GM12864 (cell line): ENCODE data around the gene CDH13.

Source experiments
- DNase-seq: peaks from one replicate; pipeline ENCODE4 v3.0.0-alpha.2; 2011; ENCODE audit warnings: low read depth
- H3K4me3 ChIP-seq: 2 replicates; pipeline ENCODE4 v1.5.1; 2011; ENCODE audit warnings: mild to moderate bottlenecking, low read depth, low read length, control low read depth
- TF ChIP-seq, protein P1 (sequence below): IDR thresholded peaks from 2 replicates; pipeline ENCODE4 v1.5.1; 2011; ENCODE audit warnings: low read depth, mild to moderate bottlenecking, moderate library complexity, low read length, control low read depth, inconsistent platforms; ENCODE audit errors: missing control alignments

Gene CDH13

DNA sequence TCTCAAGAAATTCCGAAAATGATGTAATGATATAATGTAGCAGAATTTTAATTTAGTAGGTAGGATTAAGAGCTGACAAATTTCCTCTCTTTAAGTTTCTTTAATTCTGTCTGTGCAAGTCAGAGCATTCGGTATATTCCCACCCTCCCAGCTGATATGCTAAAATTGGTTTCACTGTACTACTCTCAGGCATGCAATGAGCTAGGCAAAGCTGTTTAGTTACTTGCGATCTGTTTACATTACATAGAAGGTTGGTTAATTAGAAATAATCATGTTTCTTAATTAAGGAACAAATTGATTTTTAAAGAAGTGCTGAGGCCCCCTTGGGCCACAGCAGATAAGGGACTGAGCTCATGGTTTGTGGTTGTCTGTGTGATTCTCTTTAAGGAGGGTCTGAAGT is 748.2 kb downstream of the CDH13 start:
- DNase-seq, result no peak
- TF ChIP-seq, protein P1, sequence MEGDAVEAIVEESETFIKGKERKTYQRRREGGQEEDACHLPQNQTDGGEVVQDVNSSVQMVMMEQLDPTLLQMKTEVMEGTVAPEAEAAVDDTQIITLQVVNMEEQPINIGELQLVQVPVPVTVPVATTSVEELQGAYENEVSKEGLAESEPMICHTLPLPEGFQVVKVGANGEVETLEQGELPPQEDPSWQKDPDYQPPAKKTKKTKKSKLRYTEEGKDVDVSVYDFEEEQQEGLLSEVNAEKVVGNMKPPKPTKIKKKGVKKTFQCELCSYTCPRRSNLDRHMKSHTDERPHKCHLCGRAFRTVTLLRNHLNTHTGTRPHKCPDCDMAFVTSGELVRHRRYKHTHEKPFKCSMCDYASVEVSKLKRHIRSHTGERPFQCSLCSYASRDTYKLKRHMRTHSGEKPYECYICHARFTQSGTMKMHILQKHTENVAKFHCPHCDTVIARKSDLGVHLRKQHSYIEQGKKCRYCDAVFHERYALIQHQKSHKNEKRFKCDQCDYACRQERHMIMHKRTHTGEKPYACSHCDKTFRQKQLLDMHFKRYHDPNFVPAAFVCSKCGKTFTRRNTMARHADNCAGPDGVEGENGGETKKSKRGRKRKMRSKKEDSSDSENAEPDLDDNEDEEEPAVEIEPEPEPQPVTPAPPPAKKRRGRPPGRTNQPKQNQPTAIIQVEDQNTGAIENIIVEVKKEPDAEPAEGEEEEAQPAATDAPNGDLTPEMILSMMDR, result no peak
- no peak overlapping the region for H3K4me3 ChIP-seq

DNA sequence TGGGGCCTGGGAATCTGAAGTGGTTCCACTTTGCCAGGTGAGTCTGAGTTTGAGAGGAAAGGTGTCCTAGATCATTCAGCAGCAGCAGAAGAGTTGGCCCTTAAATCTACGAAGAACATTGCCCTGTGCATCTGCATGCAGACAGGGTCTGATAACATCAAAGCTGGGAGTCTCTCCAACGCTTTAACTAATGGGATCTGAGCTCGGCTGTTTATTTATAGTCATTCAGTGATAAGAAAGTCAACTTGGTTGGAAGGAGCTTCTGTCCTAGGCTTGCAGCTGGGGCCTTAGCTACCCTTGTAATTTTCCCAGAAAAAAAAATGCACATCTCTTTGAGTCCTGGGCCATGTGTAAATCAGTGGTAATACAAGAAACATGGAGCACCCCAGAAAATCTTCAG is 763.0 kb downstream of the CDH13 start:
- DNase-seq, result no peak
- TF ChIP-seq, protein P1, result no peak
- no peak overlapping the region for H3K4me3 ChIP-seq

DNA sequence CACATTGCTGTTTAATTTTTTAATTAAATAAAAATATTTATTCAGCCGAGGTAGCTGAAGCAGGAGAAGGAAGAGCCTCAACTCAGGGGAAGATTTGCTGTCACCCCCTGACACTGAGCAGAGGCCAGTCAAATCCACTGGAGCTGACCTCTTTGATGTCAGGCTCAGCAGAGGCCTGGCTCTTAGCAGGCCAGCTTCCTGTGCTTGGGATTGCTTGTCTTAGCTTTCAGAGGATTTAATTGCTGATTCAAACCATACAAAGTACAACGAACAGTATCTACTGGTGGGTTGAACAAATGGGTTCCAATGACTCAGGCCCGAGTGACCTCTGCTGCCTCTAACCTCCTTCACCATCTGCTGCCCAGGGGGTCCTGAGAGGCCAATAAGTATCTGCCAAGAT is 764.0 kb downstream of the CDH13 start:
- H3K4me3 ChIP-seq, result no peak overlapping the region
- no peak for DNase-seq
- TF ChIP-seq, protein P1, result no peak

DNA sequence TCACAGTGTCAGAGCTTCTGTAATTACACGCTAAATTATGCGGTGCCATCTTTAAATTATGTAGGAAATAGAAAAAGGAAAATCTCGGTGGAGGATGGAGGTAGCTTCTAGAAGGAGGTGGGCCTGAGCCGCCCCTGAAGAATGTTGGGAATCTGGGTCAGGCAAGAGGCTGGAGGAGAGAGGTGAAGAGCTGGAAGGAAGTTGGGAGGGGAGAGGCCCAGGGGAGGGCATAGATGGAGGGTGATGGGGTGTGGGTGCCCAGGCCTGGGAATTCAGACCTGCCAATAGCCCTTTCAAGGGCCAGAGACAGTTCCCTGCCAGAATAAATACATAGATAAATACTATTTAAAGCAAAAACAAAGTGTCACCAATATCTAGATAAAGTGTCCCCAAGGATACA is 766.0 kb downstream of the CDH13 start:
- DNase-seq, result no peak
- TF ChIP-seq, protein P1, result no peak
- no peak overlapping the region for H3K4me3 ChIP-seq

DNA sequence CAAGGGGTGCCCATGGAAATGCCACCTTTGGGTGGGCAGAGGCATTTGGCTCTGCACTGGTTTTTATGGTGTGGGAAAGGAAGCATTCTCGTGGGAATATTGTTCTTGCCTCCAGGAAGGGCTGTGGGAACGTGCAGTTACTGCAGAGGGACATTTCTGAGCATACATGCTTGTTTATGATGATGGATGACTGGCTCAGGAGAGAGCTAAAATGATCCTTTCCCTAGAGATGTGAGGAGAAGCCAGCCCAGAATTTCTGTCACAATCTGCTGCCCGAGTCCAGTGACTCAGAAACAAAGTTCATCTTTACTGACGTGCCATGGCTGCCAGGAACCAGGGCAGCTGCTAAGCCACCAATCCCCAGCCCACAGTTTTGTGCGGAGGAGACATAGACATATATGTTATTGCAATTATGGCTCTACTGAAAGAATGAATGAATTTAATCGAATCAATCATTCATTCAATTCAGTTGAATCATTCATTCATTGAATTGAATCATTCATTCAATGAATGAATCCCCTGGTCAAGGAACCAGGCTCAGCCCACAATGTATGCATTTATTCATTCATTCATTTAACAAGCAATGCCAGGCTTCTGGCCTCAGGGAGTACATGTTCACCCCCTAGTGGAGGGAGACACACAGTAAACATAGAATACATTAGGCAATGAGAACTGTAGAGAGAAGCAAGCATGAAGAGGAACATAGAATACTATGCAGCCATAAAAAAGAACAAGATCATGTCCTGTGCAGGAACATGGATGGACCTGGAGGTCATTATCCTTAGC is 766.6 kb downstream of the CDH13 start:
- TF ChIP-seq, protein P1, result peak; percentile 5
- no peak overlapping the region for H3K4me3 ChIP-seq
- DNase-seq, result no peak

DNA sequence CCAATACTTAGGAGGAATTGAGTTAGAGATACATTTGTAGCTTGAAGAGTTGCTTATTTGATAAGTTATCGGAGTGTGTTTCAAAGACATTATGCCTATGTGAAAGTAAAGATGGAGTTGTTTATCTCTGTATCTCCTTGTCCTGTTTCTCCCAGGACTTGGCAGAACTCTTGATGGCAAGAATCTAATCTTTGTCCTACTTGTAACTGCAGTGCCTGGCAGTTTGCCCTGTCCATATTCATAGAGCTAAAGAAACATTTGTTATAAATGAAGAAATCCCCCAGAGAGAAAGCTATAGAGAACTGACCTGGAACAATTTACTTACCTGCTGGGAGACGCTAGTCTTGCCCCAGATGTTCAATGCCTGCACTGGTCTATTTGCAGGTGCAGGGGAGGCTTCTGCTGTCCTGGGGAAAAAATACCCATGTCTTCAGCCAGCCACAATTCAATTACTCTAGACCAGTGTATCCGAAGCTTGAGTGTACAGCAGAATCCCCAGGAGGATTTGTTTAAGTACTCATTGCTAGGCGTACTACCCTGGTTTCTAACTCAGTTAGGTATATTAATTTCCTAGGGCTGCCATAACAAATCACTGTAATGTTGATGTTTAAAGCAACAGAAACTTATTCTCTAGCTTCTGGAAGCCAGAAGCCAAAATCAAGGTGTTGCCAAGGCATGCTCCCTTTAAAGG is 771.0 kb downstream of the CDH13 start:
- TF ChIP-seq, protein P1, result no peak
- H3K4me3 ChIP-seq, result no peak overlapping the region
- DNase-seq, result no peak

DNA sequence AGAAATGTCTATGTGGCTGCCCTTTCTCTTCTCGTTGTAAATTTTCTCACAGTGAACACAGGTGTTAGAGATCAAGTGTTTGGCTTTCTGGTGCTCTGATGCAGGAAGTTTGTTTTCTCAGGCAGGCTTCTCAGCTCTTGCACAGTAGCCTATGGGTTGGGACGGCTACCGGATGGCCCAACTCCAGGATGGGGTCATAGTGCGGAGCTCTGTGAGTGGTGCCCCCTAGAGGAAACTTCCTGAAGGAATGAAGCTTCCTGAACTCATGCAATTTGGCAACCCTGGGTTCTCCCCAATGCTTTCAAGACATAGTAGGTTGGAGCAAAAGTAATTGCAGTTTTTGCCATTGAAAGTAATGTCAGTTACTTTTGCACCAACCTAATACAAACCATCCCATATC is 773.5 kb downstream of the CDH13 start:
- TF ChIP-seq, protein P1, result no peak
- no peak overlapping the region for H3K4me3 ChIP-seq
- no peak for DNase-seq
